K562 (cell line): ENCODE results near the gene SRP9. TPM values are rescaled to one million over a fixed set of nuclear protein-coding genes. Genes with fewer than 3 reads are reported as not detected.

Source experiments
- ATAC-seq: fragments of 200-7000 bp; cut with Tn5 transposase; 3 replicates; pipeline ENCODE4 v1.9.1; 2020; ENCODE audit warnings: moderate library complexity
- BruUV-seq: library from RNA; stranded (reverse); fragments of 400-500 nt; replicated peaks from 2 replicates; lab custom pipeline; 2021; lab: Mats Ljungman, UMichigan
- CTCF ChIA-PET: fragments of 300-600 bp; formaldehyde crosslinking; extraction: SDS; loops from one replicate; lab custom pipeline; 2021; ENCODE audit warnings: low intra/inter-chr PET ratio; lab: Yijun Ruan, JAX
- POLR2A ChIA-PET: fragments of 300-600, 350-650 bp; sonication (Branson Sonifier 250); formaldehyde crosslinking; extraction: SDS; loops from one replicate; lab custom pipeline; 2021; ENCODE audit warnings: antibody characterized with exemption, inconsistent platforms; lab: Yijun Ruan, JAX
- DNase-seq, 4 experiments: peaks; one replicate each; pipeline versions ENCODE4 v3.0.0 to v3.0.0-alpha.2; 2011 to 2018; ENCODE audit warnings: low spot score in 3 of 4, mixed read lengths in 3 of 4; ENCODE audit errors: extremely low read depth in 1 of 4
- FAIRE-seq: peaks from 2 replicates; lab custom pipeline; 2011; peaks lifted over from hg19 to GRCh38; lab: Jason Lieb, UNC
- H2AFZ ChIP-seq: 2 replicates; pipeline ENCODE4 v1.6.0; 2011; ENCODE audit warnings: low read depth, low read length, control low read depth, inconsistent platforms
- H3K27ac ChIP-seq: fragments of 200-600 bp; 3 replicates; pipeline ENCODE4 v1.8.0; 2011; ENCODE audit warnings: low read depth, mild to moderate bottlenecking, control low read depth, inconsistent platforms, low read length, moderate library complexity, mixed read lengths; ENCODE audit errors: extremely low read depth
- H3K27me3 ChIP-seq, 2 experiments: fragments of 300-600 bp in 1 of 2; 2 replicates in 1 of 2; 3 replicates in 1 of 2; pipeline versions ENCODE4 v1.6.0 to v1.8.0; 2011; ENCODE audit warnings: inconsistent platforms in 2 of 2, low read length in 2 of 2, mild to moderate bottlenecking in 1 of 2, mixed read lengths in 1 of 2, moderate library complexity in 1 of 2; ENCODE audit not compliant: control insufficient read depth in 2 of 2, insufficient read depth in 2 of 2
- H3K36me3 ChIP-seq: fragments of 300-600 bp; 3 replicates; pipeline ENCODE4 v1.8.0; 2011; ENCODE audit warnings: mild to moderate bottlenecking, low read length, inconsistent platforms; ENCODE audit not compliant: control insufficient read depth, insufficient read depth
- H3K4me1 ChIP-seq, 2 experiments: fragments of 200-600 bp in 1 of 2; replicated peaks in 1 of 2; 2 replicates in 1 of 2; 3 replicates in 1 of 2; pipeline versions ENCODE4 v1.5.1 to v1.8.0; 2011; ENCODE audit warnings: inconsistent platforms in 2 of 2, low read length in 2 of 2, mild to moderate bottlenecking in 1 of 2, mixed read lengths in 1 of 2, moderate library complexity in 1 of 2; ENCODE audit not compliant: control insufficient read depth in 2 of 2, insufficient read depth in 2 of 2
- H3K4me2 ChIP-seq: 2 replicates; pipeline ENCODE4 v1.6.1; 2011; ENCODE audit warnings: low read length, control low read depth, inconsistent platforms, mixed read lengths; ENCODE audit not compliant: insufficient read depth
- H3K4me3 ChIP-seq: fragments of 200-600 bp; sonication (generic), shearing (Covaris generic); 2 replicates; pipeline ENCODE4 v1.5.1; 2016; ENCODE audit warnings: control low read depth, inconsistent platforms
- H3K79me2 ChIP-seq: fragments of 200-600 bp; 3 replicates; pipeline ENCODE4 v1.8.0; 2011; ENCODE audit warnings: low read length, inconsistent platforms; ENCODE audit not compliant: control insufficient read depth, insufficient read depth
- H3K9ac ChIP-seq, 2 experiments: 2 replicates each; pipeline versions ENCODE4 v1.6.0 to v1.6.1; 2011; ENCODE audit warnings: low read depth in 2 of 2, low read length in 2 of 2, control low read depth in 1 of 2, inconsistent platforms in 1 of 2, mild to moderate bottlenecking in 1 of 2, mixed read lengths in 1 of 2; ENCODE audit not compliant: insufficient read depth in 1 of 2
- H3K9me1 ChIP-seq: one replicate; pipeline ENCODE4 v1.6.0; 2011; ENCODE audit warnings: inconsistent platforms, mild to moderate bottlenecking, low read length, moderate library complexity; ENCODE audit not compliant: control insufficient read depth, insufficient read depth
- H3K9me3 ChIP-seq: replicated peaks from 2 replicates; pipeline ENCODE4 v1.5.1; 2011; ENCODE audit warnings: low read depth, low read length, inconsistent platforms; ENCODE audit not compliant: control insufficient read depth, insufficient read depth
- H4K20me1 ChIP-seq: replicated peaks from 2 replicates; pipeline ENCODE4 v1.6.1; 2011; ENCODE audit warnings: low read length, inconsistent platforms, mixed read lengths; ENCODE audit not compliant: control insufficient read depth, insufficient read depth
- ATF1 ChIP-seq, 2 experiments: fragments of 450-650 bp in 1 of 2; IDR thresholded peaks; 2 replicates each; pipeline ENCODE4 v1.6.1; 2016; ENCODE audit warnings: missing compliant biosample characterization in 1 of 2, missing genetic modification characterization in 1 of 2
- MLX ChIP-seq, 2 experiments: fragments of 450-650 bp in 1 of 2; sonication (generic) in 1 of 2; formaldehyde crosslinking; conservative IDR thresholded peaks; 2 replicates each; pipeline versions ENCODE4 v1.4.0 to v1.8.1; 2020 to 2022; ENCODE audit warnings: mild to moderate bottlenecking in 1 of 2, missing genetic modification reagents in 1 of 2
- NFIC ChIP-seq: fragments of 450-650 bp; IDR thresholded peaks from 2 replicates; pipeline ENCODE4 v1.6.1; 2017; ENCODE audit warnings: mild to moderate bottlenecking, inconsistent platforms
- WGBS: fragments of 100-300 bp; shearing (Covaris generic); methylation state at CpG from one replicate; pipeline ENCODE4 v1.1.6; 2016; ENCODE audit warnings: low coverage, mixed read lengths; ENCODE audit not compliant: insufficient coverage; ENCODE audit errors: missing lambda C conversion rate; 5-methylcytosine and 5-hydroxymethylcytosine counted together
- in situ Hi-C: fragments of 300-500 bp; cut with MboI; formaldehyde crosslinking; loops from 4 replicates; pipeline ENCODE4 v1.15.0; 2018; ENCODE audit warnings: inconsistent platforms, mixed read lengths
- intact Hi-C: fragments of 100-400 bp; cut with micrococcal nuclease; formaldehyde crosslinking; loops from 2 replicates; pipeline ENCODE4 v1.14.2; 2022
- polyA plus RNA-seq, 8 experiments: library from polyadenylated mRNA; depleted of rRNA in 4 of 8; stranded (reverse) in 5 of 8; unstranded in 3 of 8; fragments of >200 nt; fragmentation: Nextera tagmentation in 2 of 8; fragmentation: Illumina TruSeq in 1 of 8; extraction: Ambion mirVana in 2 of 8; extraction: Trizol in 1 of 8; gene quantifications; 2 replicates each; pipeline versions ENCODE4 v1.2.1 to v1.2.3, GENCODE V29; 2011 to 2014; ENCODE audit warnings: inconsistent platforms in 1 of 8, missing spikeins in 1 of 8
- total RNA-seq, 7 experiments: library from RNA; depleted of rRNA in 6 of 7; stranded (reverse); fragments of >200 nt in 6 of 7; fragmentation: Illumina TruSeq in 2 of 7; extraction: Trizol in 2 of 7; gene quantifications; 2 replicates each; pipeline versions ENCODE4 v1.2.1 to v1.2.3, GENCODE V29; 2011 to 2021; ENCODE audit warnings: low replicate concordance in 1 of 7

Gene SRP9
- total and polyA plus RNA-seq, 9 of the 15 experiments (the other 6 are each of a cell fraction or from before 2014, with no cell fraction given): 273 to 1,892 (median 668) TPM

- TF ChIP-seq ATF1 (CRISPR knock-in tag; IDR thresholded peaks at IDR 0.05) (no peak), ATF1 (tag; IDR thresholded peaks at IDR 0.05) (0 out of 2 replicates have a peak, but pooled peaks have one; percentile 10)
These were observed 42.1 kb upstream of the SRP9 start (continued) for GRCh38 chr1:225735252-225736149.

GRCh38 chr1:225736437-225737098 is 41.1 kb upstream of the SRP9 start:
- H3K27ac ChIP-seq: no peak overlapping the region
- H2AFZ ChIP-seq: no peak overlapping the region
- 5% methylated on average over 10 of the region's 10 CpGs for WGBS
- in situ Hi-C loops: no loop called here
- ChIA-PET CTCF (no interaction called here), POLR2A (interaction anchor here (0.8 to 1.5 kb wide), 3 partner anchors 11 to 55 kb away, joined by 3 to 4 read pairs (median 4); partner anchors contain the start of gene SRP9)
- H3K9me3 ChIP-seq: no peaks in the 10 kb centered on the region
- H3K79me2 ChIP-seq: no peaks in the 10 kb centered on the region
- TF ChIP-seq MLX (CRISPR knock-in tag; conservative IDR thresholded peaks at IDR 0.05) (no peak), NFIC (0 out of 2 replicates have a peak, but pooled peaks have one; percentile 26)
- TF ChIP-seq, all 486 proteins: peak for 1
- DNase-seq (no peak), FAIRE-seq (no peak), ATAC-seq (no peak)
- intact Hi-C loops: no loop called here
- H3K9ac ChIP-seq: peak overlapping the region in 1 of 2 experiments; percentile 15; a peak in 1 of 4 replicates
- no TSS peak for BruUV-seq
- no peaks in the 10 kb centered on the region for H3K36me3 ChIP-seq
- H4K20me1 ChIP-seq: no peaks in the 10 kb centered on the region
- H3K4me2 ChIP-seq: no peak overlapping the region
- no peak overlapping the region for H3K4me3 ChIP-seq
- no peaks in the 10 kb centered on the region; a peak in 1 of 5 replicates for H3K4me1 ChIP-seq
- no peaks in the 10 kb centered on the region for H3K9me1 ChIP-seq
- H3K27me3 ChIP-seq: peaks cover 33 to 55% of the 10 kb centered on the region in 2 experiments
